AG10803 (cell line): Measurements from ENCODE around the gene ADGRF1.

Experiments
- DNase-seq: peaks from one replicate; pipeline ENCODE4 v3.0.0; 2010; ENCODE audit warnings: low read depth
- H3K4me3 ChIP-seq: 2 replicates; pipeline ENCODE4 v1.5.1; 2011; ENCODE audit warnings: mild to moderate bottlenecking, low read length, control low read depth
- TF ChIP-seq, protein P1 (sequence below): conservative IDR thresholded peaks from 2 replicates; pipeline ENCODE4 v1.5.1; 2011; ENCODE audit warnings: mild to moderate bottlenecking, low read length, control low read depth, inconsistent platforms

ADGRF1 gene

DNA sequence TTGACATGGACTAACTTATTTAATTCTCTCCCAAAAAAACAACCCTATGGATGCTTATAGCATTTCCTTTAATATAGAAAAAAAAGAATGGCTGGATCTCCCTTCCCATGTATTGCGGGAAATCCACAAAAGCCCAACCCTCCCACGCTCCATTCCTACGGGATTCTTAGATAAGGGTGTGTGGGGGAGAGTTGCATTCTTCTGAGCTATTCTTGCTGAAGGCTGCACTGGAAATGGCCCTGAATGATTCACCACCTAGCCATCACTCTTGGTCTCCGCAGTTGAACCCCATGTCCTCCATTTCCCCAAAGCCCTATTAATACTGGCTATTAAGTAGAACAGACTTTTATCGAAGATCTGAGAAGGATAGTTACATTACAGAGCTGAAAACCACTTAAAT, 78.5 kb downstream of the ADGRF1 start:
- H3K4me3 ChIP-seq = no peak overlapping the region
- TF ChIP-seq, protein P1, sequence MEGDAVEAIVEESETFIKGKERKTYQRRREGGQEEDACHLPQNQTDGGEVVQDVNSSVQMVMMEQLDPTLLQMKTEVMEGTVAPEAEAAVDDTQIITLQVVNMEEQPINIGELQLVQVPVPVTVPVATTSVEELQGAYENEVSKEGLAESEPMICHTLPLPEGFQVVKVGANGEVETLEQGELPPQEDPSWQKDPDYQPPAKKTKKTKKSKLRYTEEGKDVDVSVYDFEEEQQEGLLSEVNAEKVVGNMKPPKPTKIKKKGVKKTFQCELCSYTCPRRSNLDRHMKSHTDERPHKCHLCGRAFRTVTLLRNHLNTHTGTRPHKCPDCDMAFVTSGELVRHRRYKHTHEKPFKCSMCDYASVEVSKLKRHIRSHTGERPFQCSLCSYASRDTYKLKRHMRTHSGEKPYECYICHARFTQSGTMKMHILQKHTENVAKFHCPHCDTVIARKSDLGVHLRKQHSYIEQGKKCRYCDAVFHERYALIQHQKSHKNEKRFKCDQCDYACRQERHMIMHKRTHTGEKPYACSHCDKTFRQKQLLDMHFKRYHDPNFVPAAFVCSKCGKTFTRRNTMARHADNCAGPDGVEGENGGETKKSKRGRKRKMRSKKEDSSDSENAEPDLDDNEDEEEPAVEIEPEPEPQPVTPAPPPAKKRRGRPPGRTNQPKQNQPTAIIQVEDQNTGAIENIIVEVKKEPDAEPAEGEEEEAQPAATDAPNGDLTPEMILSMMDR = no peak
- no peak for DNase-seq

DNA sequence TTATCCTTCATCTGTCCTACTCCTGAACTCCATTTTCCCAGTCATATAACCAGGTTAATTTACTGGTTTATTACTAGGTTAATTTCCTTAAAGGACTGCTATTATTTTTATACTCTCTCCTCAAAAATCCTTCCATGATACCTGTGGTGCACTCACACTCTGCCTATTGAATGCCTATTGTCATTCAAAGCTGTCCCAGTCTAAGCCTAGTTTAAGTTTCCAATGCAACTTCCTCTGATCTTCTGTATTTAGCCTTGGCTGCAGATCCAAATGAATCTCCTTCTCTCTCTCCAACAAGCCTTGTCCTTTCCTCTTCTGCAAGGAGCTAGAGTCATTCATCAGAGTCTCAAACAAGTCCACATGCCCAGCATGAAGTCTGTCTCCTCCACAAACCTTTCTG, 79.1 kb downstream of the ADGRF1 start:
- DNase-seq = no peak
- TF ChIP-seq, protein P1 = no peak
- no peak overlapping the region for H3K4me3 ChIP-seq

DNA sequence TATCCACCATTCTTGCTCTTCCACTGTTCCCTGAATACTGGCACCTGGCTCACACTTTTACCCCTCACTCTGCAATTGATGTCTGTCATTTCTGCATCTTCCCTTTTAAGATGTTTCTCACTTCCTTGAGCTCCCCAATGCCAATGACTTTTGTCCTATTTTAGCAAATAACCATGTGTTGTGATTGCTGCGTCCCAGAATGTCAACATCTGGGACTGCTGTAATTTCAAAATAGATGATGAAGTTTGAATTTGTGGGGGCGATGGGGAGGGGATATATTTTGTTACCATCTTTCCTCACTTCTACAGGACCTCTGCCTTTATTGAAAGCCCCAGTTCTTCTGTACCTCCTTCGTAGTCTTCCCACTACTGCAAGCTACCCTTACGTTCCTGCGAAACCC, 80.4 kb downstream of the ADGRF1 start:
- TF ChIP-seq, protein P1 = no peak
- DNase-seq = no peak
- H3K4me3 ChIP-seq = no peak overlapping the region

DNA sequence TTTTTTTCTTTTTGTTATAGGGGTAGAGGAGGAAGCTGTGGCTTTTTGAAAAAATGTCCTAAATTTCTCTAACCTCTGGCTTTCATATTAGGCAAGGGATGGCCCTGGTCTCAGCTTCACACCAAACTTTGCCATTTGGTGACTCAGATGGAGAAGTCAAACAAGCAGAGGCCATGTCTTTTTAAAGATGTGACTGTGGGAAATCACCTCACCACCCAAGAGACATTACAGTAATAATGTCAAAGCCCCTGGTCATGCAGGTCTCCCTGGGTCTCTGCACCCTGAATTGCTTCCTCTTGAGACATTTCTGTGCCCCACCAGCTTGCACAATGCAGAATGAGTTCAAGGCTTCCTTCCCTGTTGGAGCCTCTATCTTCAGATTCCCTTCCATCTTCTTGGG, 80.9 kb downstream of the ADGRF1 start:
- H3K4me3 ChIP-seq = no peak overlapping the region
- DNase-seq = no peak
- TF ChIP-seq, protein P1 = no peak

DNA sequence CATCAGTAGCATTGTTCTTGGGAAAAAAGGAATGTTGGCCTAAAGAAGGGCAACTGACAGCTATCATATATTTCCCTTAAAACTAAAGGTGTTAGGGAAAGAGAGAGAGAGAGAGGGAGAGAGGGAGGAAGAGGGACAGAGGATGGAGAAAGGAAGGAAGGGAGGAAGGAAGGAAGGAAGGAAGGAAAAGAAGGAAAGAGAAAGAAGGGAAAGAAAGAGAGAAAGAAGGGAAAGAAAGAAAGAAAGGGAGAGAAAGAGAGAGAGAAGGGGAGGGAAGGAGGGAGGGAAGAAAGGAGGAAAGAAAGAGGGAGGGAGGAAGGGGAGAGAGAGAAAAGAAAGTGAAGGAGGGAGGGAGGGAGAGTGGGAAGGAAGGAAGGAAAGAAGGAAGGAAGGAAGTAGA, 82.7 kb downstream of the ADGRF1 start:
- TF ChIP-seq, protein P1 = no peak
- no peak overlapping the region for H3K4me3 ChIP-seq
- DNase-seq = no peak

DNA sequence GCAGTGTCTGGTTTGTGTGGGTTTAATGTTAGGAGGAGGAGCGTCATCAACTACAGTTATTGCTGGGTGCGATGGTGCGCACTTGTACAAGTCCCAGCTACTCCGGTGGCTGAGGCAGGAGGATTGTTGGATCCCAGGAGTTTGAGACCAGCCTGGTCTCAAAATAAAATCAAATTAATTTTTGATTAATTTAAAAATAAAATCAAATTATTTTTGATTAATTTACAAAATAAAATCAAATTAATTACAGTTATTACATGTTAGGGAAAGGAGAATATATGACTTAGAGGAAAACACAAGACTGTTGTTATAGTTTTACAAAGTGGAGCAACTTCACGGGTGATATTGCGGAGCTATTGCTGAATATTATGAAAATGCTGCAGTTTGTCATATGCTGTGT, 85.7 kb downstream of the ADGRF1 start:
- TF ChIP-seq, protein P1 = no peak
- DNase-seq = no peak
- H3K4me3 ChIP-seq = no peak overlapping the region

DNA sequence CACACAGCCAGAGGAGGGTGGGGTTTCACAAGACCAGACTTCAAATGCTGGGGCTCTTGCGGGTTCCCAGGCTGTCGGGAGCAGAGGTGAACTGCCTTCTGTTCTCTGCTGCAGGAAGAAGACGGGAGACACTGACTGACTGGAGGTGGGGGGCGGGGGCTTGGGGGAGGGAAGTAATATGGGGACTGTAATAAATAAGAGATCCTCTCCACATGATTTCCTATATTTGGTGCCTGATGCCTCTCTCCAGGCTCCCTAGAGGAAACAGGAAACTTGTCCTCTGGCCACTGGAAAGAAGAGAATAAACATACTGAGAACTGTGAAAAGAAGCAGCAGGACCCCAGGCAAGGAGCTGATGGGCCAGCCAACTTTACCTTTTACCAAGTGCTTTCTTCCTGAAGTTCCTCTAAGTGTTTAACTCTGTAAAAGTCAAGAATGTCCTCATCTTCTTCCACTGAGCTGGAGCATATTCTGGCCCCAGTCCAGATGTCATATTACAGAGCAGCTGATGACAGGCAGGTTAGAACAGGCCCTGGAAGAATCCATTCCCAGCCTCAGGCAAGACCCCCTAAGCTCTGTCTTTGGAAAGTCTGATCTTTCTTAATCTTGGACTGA, 87.2 kb downstream of the ADGRF1 start:
- no peak overlapping the region for H3K4me3 ChIP-seq
- TF ChIP-seq, protein P1 = no peak
- no peak for DNase-seq
